OCI-M2 (cell line): Measurements from ENCODE around the gene IL26.
"Not testable (repeated sequence)": the region's sequence is repeated elsewhere in the genome, so short reads cannot be mapped to it uniquely, and the experiment has no call there.

Experiments used
- DNase-seq: peaks from one replicate; lab custom pipeline; 2025; ENCODE audit not compliant: unreplicated experiment; lab: John Stamatoyannopoulos, UW

IL26 gene

GRCh38 chr12:68240975-68241374 lies 15.4 kb upstream of the IL26 start:
- DNase-seq = no peak

- no peak for DNase-seq
Observed at GRCh38 chr12:68240079-68240478, 14.5 kb upstream of the IL26 start.

GRCh38 chr12:68239309-68239982 lies 13.8 kb upstream of the IL26 start:
- no peak for DNase-seq

GRCh38 chr12:68237619-68238018 lies 12.0 kb upstream of the IL26 start:
- no peak for DNase-seq

- DNase-seq = no peak
Observed at GRCh38 chr12:68237078-68237477, 11.5 kb upstream of the IL26 start.

- no peak for DNase-seq
Observed at GRCh38 chr12:68236421-68237059, 10.9 kb upstream of the IL26 start.

- no peak for DNase-seq
Observed at GRCh38 chr12:68235576-68235975, 10.0 kb upstream of the IL26 start.

GRCh38 chr12:68234140-68234539 lies 8.5 kb upstream of the IL26 start:
- no peak for DNase-seq

- no peak for DNase-seq
Observed at GRCh38 chr12:68233498-68233897, 7.9 kb upstream of the IL26 start.

- DNase-seq = no peak
Observed at GRCh38 chr12:68231691-68232090, 6.1 kb upstream of the IL26 start.

- no peak for DNase-seq
Observed at GRCh38 chr12:68231229-68231628, 5.6 kb upstream of the IL26 start.

- no peak for DNase-seq
Observed at GRCh38 chr12:68229956-68230355, 4.3 kb upstream of the IL26 start.

GRCh38 chr12:68227356-68227755 lies 1.7 kb upstream of the IL26 start:
- DNase-seq = no peak

GRCh38 chr12:68224613-68225285 lies 861 bp downstream of the IL26 start:
- no peak for DNase-seq

GRCh38 chr12:68223067-68223747 lies 2.4 kb downstream of the IL26 start:
- no peak for DNase-seq

GRCh38 chr12:68222326-68222725 lies 3.3 kb downstream of the IL26 start:
- no peak for DNase-seq

- DNase-seq = no peak
Observed at GRCh38 chr12:68221497-68221896, 4.1 kb downstream of the IL26 start.

GRCh38 chr12:68210875-68211274 lies 14.7 kb downstream of the IL26 start:
- DNase-seq = no peak

GRCh38 chr12:68209048-68209728 lies 16.4 kb downstream of the IL26 start:
- not testable (repeated sequence) for DNase-seq

GRCh38 chr12:68207276-68207675 lies 18.3 kb downstream of the IL26 start:
- no peak for DNase-seq

GRCh38 chr12:68206446-68206845 lies 19.2 kb downstream of the IL26 start:
- DNase-seq = no peak
